GM12878 (cell line): ENCODE measurements around the gene TBL3. TPM values are rescaled to one million over a fixed set of nuclear protein-coding genes. Genes with fewer than 3 reads are reported as not detected.

Experiments used
- ATAC-seq: fragments of 200-7000 bp; cut with Tn5 transposase; 3 replicates; pipeline ENCODE4 v1.9.1; 2020; ENCODE audit warnings: mild to moderate bottlenecking, moderate library complexity
- BruUV-seq: library from RNA; stranded (reverse); fragments of 400-500 nt; replicated peaks from 2 replicates; lab custom pipeline; 2021; lab: Mats Ljungman, UMichigan
- CTCF ChIA-PET: fragments of 300-600 bp; sonication (Branson Sonifier 250); formaldehyde crosslinking; extraction: SDS; loops from one replicate; lab custom pipeline; 2021; ENCODE audit warnings: inconsistent platforms; lab: Yijun Ruan, JAX
- POLR2A ChIA-PET: fragments of 350-600 bp; formaldehyde crosslinking; extraction: SDS; loops from one replicate; lab custom pipeline; 2021; ENCODE audit warnings: inconsistent platforms; lab: Charles Lee
- RAD21 ChIA-PET: fragments of 300-600 bp; sonication (Branson Sonifier 250); formaldehyde crosslinking; loops from one replicate; lab custom pipeline; 2023; ENCODE audit warnings: antibody characterized with exemption; ENCODE audit not compliant: unreplicated experiment; lab: Charles Lee
- SMC1A ChIA-PET: fragments of 300-600 bp; sonication (Branson Sonifier 250); formaldehyde crosslinking; loops from one replicate; lab custom pipeline; 2023; ENCODE audit not compliant: unreplicated experiment, uncharacterized antibody; lab: Charles Lee
- DNase-seq: peaks from one replicate; pipeline ENCODE4 v3.0.0-alpha.2; 2011; ENCODE audit warnings: low read depth, low spot score
- FAIRE-seq: peaks from 3 replicates; lab custom pipeline; 2011; peaks lifted over from hg19 to GRCh38; lab: Jason Lieb, UNC
- H2AFZ ChIP-seq: 2 replicates; pipeline ENCODE4 v1.6.0; 2011; ENCODE audit warnings: low read depth, low read length, control low read depth; ENCODE audit not compliant: control insufficient read depth
- H3K27ac ChIP-seq: 2 replicates; pipeline ENCODE4 v1.5.1; 2011; ENCODE audit warnings: control low read depth; ENCODE audit not compliant: control insufficient read depth, insufficient read depth
- H3K27me3 ChIP-seq, 2 experiments: replicated peaks in 1 of 2; 2 replicates each; pipeline versions ENCODE4 v1.6.0 to v1.6.1; 2011; ENCODE audit warnings: low read length in 1 of 2; ENCODE audit not compliant: control insufficient read depth in 2 of 2, insufficient read depth in 2 of 2
- H3K36me3 ChIP-seq, 2 experiments: 2 replicates each; pipeline ENCODE4 v1.5.1; 2011; ENCODE audit warnings: low read length in 1 of 2; ENCODE audit not compliant: control insufficient read depth in 2 of 2, insufficient read depth in 2 of 2
- H3K4me1 ChIP-seq: 2 replicates; pipeline ENCODE4 v1.6.1; 2011; ENCODE audit warnings: mild to moderate bottlenecking, low read length, moderate library complexity, mixed read lengths; ENCODE audit not compliant: control insufficient read depth, insufficient read depth
- H3K4me2 ChIP-seq: 2 replicates; pipeline ENCODE4 v1.6.0; 2011; ENCODE audit warnings: control low read depth; ENCODE audit not compliant: control insufficient read depth, insufficient read depth
- H3K4me3 ChIP-seq: fragments of 200-600 bp; sonication (generic); 2 replicates; pipeline ENCODE4 v1.5.1; 2016
- H3K79me2 ChIP-seq: 2 replicates; pipeline ENCODE4 v1.6.0; 2011; ENCODE audit warnings: low read length; ENCODE audit not compliant: control insufficient read depth, insufficient read depth
- H3K9ac ChIP-seq: 2 replicates; pipeline ENCODE4 v1.8.0; 2011; ENCODE audit warnings: low read length, control low read depth, mixed read lengths; ENCODE audit not compliant: control insufficient read depth, insufficient read depth
- H3K9me3 ChIP-seq: replicated peaks from 3 replicates; pipeline ENCODE4 v1.5.1; 2011; ENCODE audit warnings: mild to moderate bottlenecking, low read length; ENCODE audit not compliant: control insufficient read depth, insufficient read depth
- H4K20me1 ChIP-seq: 2 replicates; pipeline ENCODE4 v1.6.0; 2011; ENCODE audit not compliant: control insufficient read depth, insufficient read depth
- BACH1 ChIP-seq: fragments of 450-650 bp; IDR thresholded peaks from 2 replicates; pipeline ENCODE4 v1.6.1; 2017; ENCODE audit warnings: mild to moderate bottlenecking, borderline replicate concordance
- BCL3 ChIP-seq: IDR thresholded peaks from 2 replicates; pipeline ENCODE4 v1.6.1; 2011; ENCODE audit warnings: borderline replicate concordance, low read depth, mild to moderate bottlenecking, moderate library complexity, low read length; ENCODE audit not compliant: insufficient read depth, poor library complexity, severe bottlenecking
- BRCA1 ChIP-seq: IDR thresholded peaks from 2 replicates; pipeline ENCODE4 v1.6.1; 2011; ENCODE audit warnings: low read depth, low read length, improper control_type of control experiment
- EGR1 ChIP-seq, 2 experiments: IDR thresholded peaks; 1 replicate in 1 of 2; 2 replicates in 1 of 2; pipeline ENCODE4 v1.6.1; 2011 to 2012; ENCODE audit warnings: low read depth in 2 of 2, low read length in 2 of 2, borderline replicate concordance in 1 of 2, mild to moderate bottlenecking in 1 of 2, moderate library complexity in 1 of 2
- GATAD2B ChIP-seq: fragments of 450-650 bp; conservative IDR thresholded peaks from 2 replicates; pipeline ENCODE4 v1.6.1; 2017; ENCODE audit warnings: low read depth, mild to moderate bottlenecking, moderate library complexity
- KAT2A ChIP-seq: conservative IDR thresholded peaks from 2 replicates; pipeline ENCODE4 v1.6.1; 2011; ENCODE audit warnings: low read depth, low read length; ENCODE audit not compliant: control insufficient read depth
- MTA2 ChIP-seq: fragments of 450-650 bp; IDR thresholded peaks from 2 replicates; pipeline ENCODE4 v1.6.1; 2016; ENCODE audit warnings: low read depth, mild to moderate bottlenecking, moderate library complexity
- POLR2A ChIP-seq: IDR thresholded peaks from 2 replicates; pipeline ENCODE4 v1.6.1; 2011; ENCODE audit warnings: low read depth, mild to moderate bottlenecking, low read length
- PRDM15 ChIP-seq: fragments of 450-650 bp; formaldehyde crosslinking; IDR thresholded peaks from 2 replicates; pipeline ENCODE4 v1.4.0; 2020; ENCODE audit warnings: mild to moderate bottlenecking, moderate library complexity
- STAT3 ChIP-seq: IDR thresholded peaks from 2 replicates; pipeline ENCODE4 v1.6.1; 2011; ENCODE audit warnings: low read depth, low read length, improper control_type of control experiment
- SUZ12 ChIP-seq: fragments of 200-600 bp; sonication (generic); IDR thresholded peaks from one replicate; pipeline ENCODE4 v1.6.1; 2018; ENCODE audit warnings: antibody characterized with exemption, mild to moderate bottlenecking; ENCODE audit not compliant: unreplicated experiment
- ZBTB40 ChIP-seq: fragments of 450-650 bp; IDR thresholded peaks from 2 replicates; pipeline ENCODE4 v1.6.1; 2016; ENCODE audit warnings: mild to moderate bottlenecking, moderate library complexity, borderline replicate concordance
- ZZZ3 ChIP-seq: IDR thresholded peaks from 2 replicates; pipeline ENCODE4 v1.6.1; 2011; ENCODE audit warnings: low read depth; ENCODE audit not compliant: control insufficient read depth, insufficient read length
- WGBS: methylation state at CpG from one replicate; pipeline ENCODE4 v1.1.6; 2016; ENCODE audit warnings: low lambda C conversion rate; ENCODE audit not compliant: insufficient replicate concordance, insufficient coverage; ENCODE audit errors: missing lambda C conversion rate; 5-methylcytosine and 5-hydroxymethylcytosine counted together
- in situ Hi-C: fragments of 300-500 bp; cut with MboI; formaldehyde crosslinking; loops from 9 replicates; pipeline ENCODE4 v1.14.3; 2018; ENCODE audit warnings: mixed read lengths
- intact Hi-C: fragments of 100-400 bp; cut with micrococcal nuclease; formaldehyde crosslinking; loops from one replicate; pipeline ENCODE4 v1.14.2; 2022; ENCODE audit not compliant: unreplicated experiment
- polyA plus RNA-seq, 11 experiments: library from polyadenylated mRNA; depleted of rRNA in 4 of 11; unstranded in 6 of 11; stranded (reverse) in 5 of 11; fragments of >200 nt; fragmentation: Nextera tagmentation in 4 of 11; fragmentation: Illumina TruSeq in 1 of 11; extraction: Ambion mirVana in 4 of 11; extraction: Trizol in 1 of 11; gene quantifications; 1 replicate in 1 of 11; 2 replicates in 10 of 11; pipeline versions ENCODE4 v1.2.1 to v1.2.3, GENCODE V29; 2011 to 2016; ENCODE audit warnings: inconsistent platforms in 2 of 11, missing spikeins in 2 of 11, low read depth in 1 of 11
- total RNA-seq, 4 experiments: library from RNA; depleted of rRNA in 3 of 4; stranded (reverse); fragments of >200 nt in 3 of 4; fragmentation: Illumina TruSeq in 1 of 4; extraction: Trizol in 1 of 4; gene quantifications; 2 replicates each; pipeline versions ENCODE4 v1.2.1 to v1.2.3, GENCODE V29; 2013 to 2021

TBL3 gene
- total and polyA plus RNA-seq, 10 of the 15 experiments (the other 5 are each of a cell fraction or from before 2014, with no cell fraction given): 1.2 to 101 (median 34.2) TPM

GRCh38 chr16:1965396-1966001 lies 6.4 kb upstream of the TBL3 start:
- Histone ChIP-seq H4K20me1 (peaks cover 6% of the 10 kb centered on the region; the same call in 1 of the 2 replicates), H2AFZ (peak overlapping the region; percentile 72; the same call in 1 of the 2 replicates), H3K9me3 (no peaks in the 10 kb centered on the region), H3K4me3 (peak overlapping the region; percentile 83), H3K27ac (peak overlapping the region; percentile 88), H3K4me2 (peak overlapping the region; percentile 97), H3K9ac (peak overlapping the region; percentile 97), H3K79me2 (peaks cover 54% of the 10 kb centered on the region), H3K27me3 (no peaks in the 10 kb centered on the region), H3K36me3 (peaks cover 11 to 13% of the 10 kb centered on the region in 2 experiments; a peak in 3 of 4 replicates), H3K4me1 (peaks cover 17% of the 10 kb centered on the region)
- ChIA-PET POLR2A (interaction anchor here (0.8 to 3.3 kb wide), 14 partner anchors 9 to 190 kb away, joined by 3 to 25 read pairs (median 8); partner anchors contain the start of genes MSRB1, NOXO1, NUBP2 and SPSB3), RAD21 (interaction anchor here (1.0 to 1.9 kb wide), 5 partner anchors 16 to 190 kb away, joined by 3 to 7 read pairs (median 4); partner anchors contain the start of genes NOXO1, NUBP2, SPSB3 and TRAF7), CTCF (interaction anchor here (0.6 to 1.4 kb wide), 4 partner anchors 16 to 187 kb away, joined by 3 to 5 read pairs (median 4); partner anchors contain the start of gene NOXO1), SMC1A (interaction anchor here (1.0 kb wide), 1 partner anchor 16 kb away, joined by 7 read pairs; the partner anchor contains the start of gene NOXO1)
- no peak for ATAC-seq
- no peak for DNase-seq
- BruUV-seq: TSS peak; percentile 87
- in situ Hi-C loops: no loop called here
- intact Hi-C loops: no loop called here
- WGBS: 9% methylated on average over 24 of the region's 24 CpGs
- no peak for FAIRE-seq
- TF ChIP-seq EGR1 (IDR thresholded peaks at IDR 0.05; ENCODE audit: borderline replicate concordance in 1 of 2, low read depth in 2 of 2, low read length in 2 of 2) (0 out of 3 replicates have a peak, but pooled peaks of 1 of the 2 experiments have one; percentile 21), KAT2A (no peak), POLR2A (0 out of 2 replicates have a peak, but pooled peaks have one; percentile 49), SUZ12 (no peak), ZZZ3 (no peak), GATAD2B (0 out of 2 replicates have a peak, but pooled peaks have one; percentile 15), MTA2 (no peak), STAT3 (no peak), BACH1 (0 out of 2 replicates have a peak, but pooled peaks have one; percentile 26), BCL3 (no peak), ZBTB40 (no peak), PRDM15 (CRISPR knock-in tag) (no peak), BRCA1 (no peak)
